ENCODE results near the gene EPC2.
"Not testable (repeated sequence)": the region's sequence is repeated elsewhere in the genome, so short reads cannot be mapped to it uniquely, and the experiment has no call there.

- TF ChIP-seq, protein P1, sequence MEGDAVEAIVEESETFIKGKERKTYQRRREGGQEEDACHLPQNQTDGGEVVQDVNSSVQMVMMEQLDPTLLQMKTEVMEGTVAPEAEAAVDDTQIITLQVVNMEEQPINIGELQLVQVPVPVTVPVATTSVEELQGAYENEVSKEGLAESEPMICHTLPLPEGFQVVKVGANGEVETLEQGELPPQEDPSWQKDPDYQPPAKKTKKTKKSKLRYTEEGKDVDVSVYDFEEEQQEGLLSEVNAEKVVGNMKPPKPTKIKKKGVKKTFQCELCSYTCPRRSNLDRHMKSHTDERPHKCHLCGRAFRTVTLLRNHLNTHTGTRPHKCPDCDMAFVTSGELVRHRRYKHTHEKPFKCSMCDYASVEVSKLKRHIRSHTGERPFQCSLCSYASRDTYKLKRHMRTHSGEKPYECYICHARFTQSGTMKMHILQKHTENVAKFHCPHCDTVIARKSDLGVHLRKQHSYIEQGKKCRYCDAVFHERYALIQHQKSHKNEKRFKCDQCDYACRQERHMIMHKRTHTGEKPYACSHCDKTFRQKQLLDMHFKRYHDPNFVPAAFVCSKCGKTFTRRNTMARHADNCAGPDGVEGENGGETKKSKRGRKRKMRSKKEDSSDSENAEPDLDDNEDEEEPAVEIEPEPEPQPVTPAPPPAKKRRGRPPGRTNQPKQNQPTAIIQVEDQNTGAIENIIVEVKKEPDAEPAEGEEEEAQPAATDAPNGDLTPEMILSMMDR (conservative IDR thresholded peaks at IDR 0.05; ENCODE audit: low read length), result not testable (repeated sequence)
- not testable (repeated sequence) for TF ChIP-seq EZH2phosphoT487 (IDR thresholded peaks at IDR 0.05; ENCODE audit: borderline replicate concordance)
These were observed 17.8 kb downstream of the EPC2 start for GRCh38 chr2:148662332-148662731.
